ENCODE measurements around the gene ZNF234. TPM values are rescaled to one million over a fixed set of nuclear protein-coding genes. Genes with fewer than 3 reads are reported as not detected.

ZNF234 gene
- total RNA-seq, 1 experiment from 2014 or later = 3.4 TPM

- H3K4me3 ChIP-seq (replicated peaks in 1 of 2; ENCODE audit: low read depth in 1 of 2, low read length in 2 of 2) = no peak overlapping the region
- CTCF ChIA-PET = no interaction called here
- POLR2A ChIA-PET = no interaction called here
These were observed 9.4 kb upstream of the ZNF234 start for GRCh38 chr19:44131955-44132354.

More at GRCh38 chr19:44131955-44132354, 9.4 kb upstream of the ZNF234 start:
- no peaks in the 10 kb centered on the region for H3K79me2 ChIP-seq (ENCODE audit: insufficient read depth, low read length)
- H3K9ac ChIP-seq (ENCODE audit: low read length) = no peak overlapping the region
- no TSS peak for BruUV-seq (replicated peaks)
- no peaks in the 10 kb centered on the region for H3K27me3 ChIP-seq (ENCODE audit: insufficient read depth, low read length)
- intact Hi-C loops (cut with micrococcal nuclease) = no loop called here
- no peak for TF ChIP-seq EZH2phosphoT487 (IDR thresholded peaks at IDR 0.05; ENCODE audit: borderline replicate concordance)
- TF ChIP-seq RAD21 (IDR thresholded peaks at IDR 0.05; ENCODE audit: low read depth) = no peak
- TF ChIP-seq YY1 (IDR thresholded peaks at IDR 0.05; ENCODE audit: extremely low read depth, insufficient replicate concordance, low read depth, low read length) = no peak
- no peak for TF ChIP-seq EZH2 (IDR thresholded peaks at IDR 0.05)
- TF ChIP-seq CTCF (IDR thresholded peaks at IDR 0.05 in 2 of 3, conservative IDR thresholded peaks at IDR 0.05 in 1 of 3; ENCODE audit: borderline replicate concordance in 1 of 3, insufficient read depth in 1 of 3, low read depth in 2 of 3, low read length in 2 of 3) = no peak
- TF ChIP-seq, protein P1, sequence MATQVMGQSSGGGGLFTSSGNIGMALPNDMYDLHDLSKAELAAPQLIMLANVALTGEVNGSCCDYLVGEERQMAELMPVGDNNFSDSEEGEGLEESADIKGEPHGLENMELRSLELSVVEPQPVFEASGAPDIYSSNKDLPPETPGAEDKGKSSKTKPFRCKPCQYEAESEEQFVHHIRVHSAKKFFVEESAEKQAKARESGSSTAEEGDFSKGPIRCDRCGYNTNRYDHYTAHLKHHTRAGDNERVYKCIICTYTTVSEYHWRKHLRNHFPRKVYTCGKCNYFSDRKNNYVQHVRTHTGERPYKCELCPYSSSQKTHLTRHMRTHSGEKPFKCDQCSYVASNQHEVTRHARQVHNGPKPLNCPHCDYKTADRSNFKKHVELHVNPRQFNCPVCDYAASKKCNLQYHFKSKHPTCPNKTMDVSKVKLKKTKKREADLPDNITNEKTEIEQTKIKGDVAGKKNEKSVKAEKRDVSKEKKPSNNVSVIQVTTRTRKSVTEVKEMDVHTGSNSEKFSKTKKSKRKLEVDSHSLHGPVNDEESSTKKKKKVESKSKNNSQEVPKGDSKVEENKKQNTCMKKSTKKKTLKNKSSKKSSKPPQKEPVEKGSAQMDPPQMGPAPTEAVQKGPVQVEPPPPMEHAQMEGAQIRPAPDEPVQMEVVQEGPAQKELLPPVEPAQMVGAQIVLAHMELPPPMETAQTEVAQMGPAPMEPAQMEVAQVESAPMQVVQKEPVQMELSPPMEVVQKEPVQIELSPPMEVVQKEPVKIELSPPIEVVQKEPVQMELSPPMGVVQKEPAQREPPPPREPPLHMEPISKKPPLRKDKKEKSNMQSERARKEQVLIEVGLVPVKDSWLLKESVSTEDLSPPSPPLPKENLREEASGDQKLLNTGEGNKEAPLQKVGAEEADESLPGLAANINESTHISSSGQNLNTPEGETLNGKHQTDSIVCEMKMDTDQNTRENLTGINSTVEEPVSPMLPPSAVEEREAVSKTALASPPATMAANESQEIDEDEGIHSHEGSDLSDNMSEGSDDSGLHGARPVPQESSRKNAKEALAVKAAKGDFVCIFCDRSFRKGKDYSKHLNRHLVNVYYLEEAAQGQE (IDR thresholded peaks at IDR 0.05; ENCODE audit: low read depth) = no peak
- TF ChIP-seq POLR2AphosphoS5 (IDR thresholded peaks at IDR 0.05; ENCODE audit: low read depth, low read length) = no peak
- no peak for TF ChIP-seq ZBTB33 (IDR thresholded peaks at IDR 0.05; ENCODE audit: extremely low read depth, insufficient replicate concordance, low read length)
- TF ChIP-seq, protein P2, sequence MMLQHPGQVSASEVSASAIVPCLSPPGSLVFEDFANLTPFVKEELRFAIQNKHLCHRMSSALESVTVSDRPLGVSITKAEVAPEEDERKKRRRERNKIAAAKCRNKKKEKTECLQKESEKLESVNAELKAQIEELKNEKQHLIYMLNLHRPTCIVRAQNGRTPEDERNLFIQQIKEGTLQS (IDR thresholded peaks at IDR 0.05) = no peak
- no peak for TF ChIP-seq ZFX (IDR thresholded peaks at IDR 0.05)
- TF ChIP-seq CBX3 (IDR thresholded peaks at IDR 0.05; ENCODE audit: low read depth) = no peak
- no peak for TF ChIP-seq ZNF274 (IDR thresholded peaks at IDR 0.05; ENCODE audit: low read depth, low read length)
- TF ChIP-seq POLR2A (IDR thresholded peaks at IDR 0.05; ENCODE audit: borderline replicate concordance, extremely low read depth, insufficient read depth, insufficient read length) = no peak
- RAD21 ChIA-PET (ENCODE audit: low non-redundant PET in 1 of 2, low total read pairs in 2 of 2, uncharacterized antibody in 2 of 2, unreplicated experiment in 2 of 2) = no interaction called here
- ATAC-seq (no peak), DNase-seq (ENCODE audit: low read depth, low spot score) (no peak)
- H2AFZ ChIP-seq (ENCODE audit: low read depth, low read length, poor library complexity, severe bottlenecking) = no peak overlapping the region
- H3K36me3 ChIP-seq (ENCODE audit: control insufficient read depth in 1 of 2, insufficient read depth in 2 of 2, low read length in 2 of 2) = peaks cover 6 to 8% of the 10 kb centered on the region in 2 experiments; a peak in 3 of 4 replicates
- H3K9me3 ChIP-seq (ENCODE audit: control insufficient read depth in 1 of 2, insufficient read depth in 1 of 2, low read depth in 1 of 2, low read length in 2 of 2) = peaks cover 0 to 4% of the 10 kb centered on the region in 2 experiments; a peak in 1 of 4 replicates
- H3K4me2 ChIP-seq (ENCODE audit: low read length) = no peak overlapping the region
- H3K9me2 ChIP-seq (ENCODE audit: insufficient read depth) = no peaks in the 10 kb centered on the region
- no peak overlapping the region for H3K27ac ChIP-seq (ENCODE audit: low read depth, low read length)
- no peaks in the 10 kb centered on the region for H4K20me1 ChIP-seq (ENCODE audit: insufficient read depth)
- H3K4me1 ChIP-seq (ENCODE audit: control insufficient read depth in 1 of 2, insufficient read depth in 2 of 2, low read length in 2 of 2) = no peaks in the 10 kb centered on the region

All from HCT116 (cell line).